ENCODE measurements around the gene PAQR4. TPM values are rescaled to one million over a fixed set of nuclear protein-coding genes. Genes with fewer than 3 reads are reported as not detected.

Gene PAQR4
- total and polyA plus RNA-seq, 4 experiments from 2014 or later: 0.77 to 1.7 (median 1.1) TPM

- CTCF ChIA-PET (ENCODE audit: partially characterized antibody): interaction anchor here (0.6 to 1.3 kb wide), 5 partner anchors 9 to 1582 kb away, joined by 3 to 5 read pairs (median 3); no protein-coding TSS in a partner anchor
- no peak overlapping the region for H3K27ac Mint-ChIP-seq
- peaks cover 3 to 28% (median 17%) of the 10 kb centered on the region in 4 donors for H3K4me1 Mint-ChIP-seq
- Histone ChIP-seq H3K4me3 (ENCODE audit: low read length in 2 of 2) (peak overlapping the region in 1 of 2 donors; percentile 64), H3K27ac (ENCODE audit: low read depth, low read length) (peak overlapping the region; percentile 26), H3K27me3 (ENCODE audit: insufficient read depth, low read length) (peaks cover 23% of the 10 kb centered on the region), H3K9me3 (ENCODE audit: control insufficient read depth in 1 of 2, low read length in 2 of 2) (no peaks in the 10 kb centered on the region), H3K36me3 (ENCODE audit: insufficient read depth, low read length) (no peaks in the 10 kb centered on the region), H3K4me1 (ENCODE audit: insufficient read depth, low read length) (peaks cover 35% of the 10 kb centered on the region)
- H3K4me3 Mint-ChIP-seq: peak overlapping the region; percentile 27 to 73 (median 64)
- DNase-seq: peak; percentile 44 to 64 (median 57)
- POLR2A ChIA-PET (ENCODE audit: partially characterized antibody): interaction anchor here (1.0 to 6.8 kb wide), 2 partner anchors 13 to 53 kb away, joined by 3 to 49 read pairs; partner anchors contain the start of gene PKMYT1
- intact Hi-C loops (cut with micrococcal nuclease): loop anchor here (1.0 to 5.0 kb wide), 2 partner anchors 10 to 88 kb away; partner anchors contain the start of genes FLYWCH2 and PKMYT1
- H3K27me3 Mint-ChIP-seq: peaks cover 6 to 13% of the 10 kb centered on the region in 2 donors
- H3K36me3 Mint-ChIP-seq: no peaks in the 10 kb centered on the region
- peaks cover 0 to 3% (median 0%) of the 10 kb centered on the region in 8 donors for H3K9me3 Mint-ChIP-seq
These were observed 685 bp downstream of the PAQR4 start for GRCh38 chr16:2969545-2970521.

- peaks cover 6 to 11% of the 10 kb centered on the region in 2 donors for H3K27me3 Mint-ChIP-seq
- DNase-seq: no peak
- H3K27ac Mint-ChIP-seq: peak overlapping the region in 1 of 7 donors; percentile 4
- H3K4me1 Mint-ChIP-seq: peaks cover 3 to 21% (median 15%) of the 10 kb centered on the region in 4 donors
- peaks cover 21% of the 10 kb centered on the region for H3K27me3 ChIP-seq (ENCODE audit: insufficient read depth, low read length)
- intact Hi-C loops (cut with micrococcal nuclease): no loop called here
- no peak overlapping the region for H3K27ac ChIP-seq (ENCODE audit: low read depth, low read length)
- CTCF ChIA-PET (ENCODE audit: partially characterized antibody): interaction anchor here (0.6 to 1.3 kb wide), 4 partner anchors 8 to 1583 kb away, joined by 3 to 5 read pairs (median 3); no protein-coding TSS in a partner anchor
- H3K4me3 Mint-ChIP-seq: peak overlapping the region in 7 of 8 donors; percentile 31 to 68 (median 61)
- POLR2A ChIA-PET (ENCODE audit: partially characterized antibody): interaction anchor here (1.0 to 6.8 kb wide), 2 partner anchors 12 to 52 kb away, joined by 3 to 49 read pairs; partner anchors contain the start of gene PKMYT1
- H3K36me3 ChIP-seq (ENCODE audit: insufficient read depth, low read length): no peaks in the 10 kb centered on the region
- H3K4me1 ChIP-seq (ENCODE audit: insufficient read depth, low read length): peaks cover 30% of the 10 kb centered on the region
- no peaks in the 10 kb centered on the region for H3K36me3 Mint-ChIP-seq
- H3K9me3 Mint-ChIP-seq: peaks cover 0 to 3% (median 0%) of the 10 kb centered on the region in 8 donors
- peak overlapping the region in 1 of 2 donors; percentile 64 for H3K4me3 ChIP-seq (ENCODE audit: low read length in 2 of 2)
- H3K9me3 ChIP-seq (ENCODE audit: control insufficient read depth in 1 of 2, low read length in 2 of 2): no peaks in the 10 kb centered on the region
These were observed 1.4 kb downstream of the PAQR4 start for GRCh38 chr16:2970563-2970962.

GRCh38 chr16:2971134-2971984, 2.2 kb downstream of the PAQR4 start:
- no peaks in the 10 kb centered on the region for H3K36me3 Mint-ChIP-seq
- Histone ChIP-seq H3K27ac (ENCODE audit: low read depth, low read length) (no peak overlapping the region), H3K9me3 (ENCODE audit: control insufficient read depth in 1 of 2, low read length in 2 of 2) (no peaks in the 10 kb centered on the region), H3K27me3 (ENCODE audit: insufficient read depth, low read length) (peaks cover 14% of the 10 kb centered on the region), H3K4me1 (ENCODE audit: insufficient read depth, low read length) (peaks cover 24% of the 10 kb centered on the region), H3K4me3 (ENCODE audit: low read length in 2 of 2) (no peak overlapping the region), H3K36me3 (ENCODE audit: insufficient read depth, low read length) (no peaks in the 10 kb centered on the region)
- peak overlapping the region in 1 of 7 donors; percentile 81 for H3K27ac Mint-ChIP-seq
- H3K4me1 Mint-ChIP-seq: peaks cover 3 to 18% (median 12%) of the 10 kb centered on the region in 4 donors
- H3K9me3 Mint-ChIP-seq: peaks cover 0 to 2% (median 0%) of the 10 kb centered on the region in 8 donors
- ChIA-PET POLR2A (ENCODE audit: partially characterized antibody) (no interaction called here), CTCF (ENCODE audit: partially characterized antibody) (interaction anchor here (0.8 to 1.3 kb wide), 2 partner anchors 10 to 57 kb away, joined by 3 to 4 read pairs; no protein-coding TSS in a partner anchor)
- peak overlapping the region in 6 of 8 donors; percentile 31 to 77 (median 64) for H3K4me3 Mint-ChIP-seq
- no peak for DNase-seq
- peaks cover 6 to 9% of the 10 kb centered on the region in 2 donors for H3K27me3 Mint-ChIP-seq
- intact Hi-C loops (cut with micrococcal nuclease): no loop called here

DNA sequence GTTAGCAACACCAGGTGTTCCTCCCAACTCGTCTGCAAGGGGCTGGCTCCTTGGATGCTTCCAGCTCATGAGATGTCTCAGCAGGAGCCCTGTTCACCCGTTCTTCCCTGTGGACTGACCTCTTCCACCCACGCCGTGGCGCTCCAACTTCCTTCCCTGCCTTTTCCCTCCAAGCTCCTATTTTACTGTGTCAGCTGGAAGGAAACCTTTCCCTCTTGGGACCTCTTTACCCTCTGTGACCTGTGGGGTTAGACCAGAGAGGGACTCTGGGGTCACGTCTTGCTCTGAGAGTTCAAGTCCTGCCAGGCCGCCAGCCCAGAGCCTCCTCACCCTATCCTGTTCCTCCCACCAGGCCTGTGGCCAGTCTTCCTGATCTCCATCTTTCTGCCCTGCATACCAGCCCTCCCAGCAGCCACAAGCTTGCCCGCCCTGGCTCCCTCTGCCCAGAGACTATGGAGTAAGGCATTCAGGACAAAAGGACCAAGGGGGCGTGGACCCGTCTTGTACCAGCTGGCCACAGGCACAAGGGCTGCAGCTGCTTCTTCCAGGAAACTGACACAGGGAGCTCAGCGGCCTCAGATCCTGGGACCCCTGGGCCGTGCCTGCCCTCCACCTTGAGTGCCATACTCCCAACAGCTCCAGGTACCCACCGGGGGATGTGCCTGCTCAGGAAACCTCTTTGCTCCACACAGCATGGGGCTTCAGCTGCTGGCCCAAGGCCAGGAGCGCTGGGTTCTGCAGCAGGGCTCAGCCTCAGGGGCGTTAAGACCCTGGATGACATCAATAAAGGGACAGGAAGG, 3.0 kb downstream of the PAQR4 start:
- peaks cover 14% of the 10 kb centered on the region for H3K27me3 ChIP-seq (ENCODE audit: insufficient read depth, low read length)
- no peaks in the 10 kb centered on the region for H3K36me3 Mint-ChIP-seq
- peak overlapping the region in 1 of 7 donors; percentile 52 for H3K27ac Mint-ChIP-seq
- H3K9me3 ChIP-seq (ENCODE audit: control insufficient read depth in 1 of 2, low read length in 2 of 2): no peaks in the 10 kb centered on the region
- no peak overlapping the region for H3K4me3 ChIP-seq (ENCODE audit: low read length in 2 of 2)
- ChIA-PET POLR2A (ENCODE audit: partially characterized antibody) (no interaction called here), CTCF (ENCODE audit: partially characterized antibody) (interaction anchor here (0.8 to 1.3 kb wide), 2 partner anchors 9 to 56 kb away, joined by 3 to 4 read pairs; no protein-coding TSS in a partner anchor)
- H3K4me1 Mint-ChIP-seq: peaks cover 3 to 18% (median 12%) of the 10 kb centered on the region in 4 donors
- intact Hi-C loops (cut with micrococcal nuclease): no loop called here
- no peak for DNase-seq
- peaks cover 21% of the 10 kb centered on the region for H3K4me1 ChIP-seq (ENCODE audit: insufficient read depth, low read length)
- H3K4me3 Mint-ChIP-seq: peak overlapping the region in 3 of 8 donors; percentile 40 to 64 (median 41)
- H3K36me3 ChIP-seq (ENCODE audit: insufficient read depth, low read length): no peaks in the 10 kb centered on the region
- H3K27ac ChIP-seq (ENCODE audit: low read depth, low read length): no peak overlapping the region
- peaks cover 0 to 2% (median 0%) of the 10 kb centered on the region in 8 donors for H3K9me3 Mint-ChIP-seq
- peaks cover 6 to 11% of the 10 kb centered on the region in 2 donors for H3K27me3 Mint-ChIP-seq

DNA sequence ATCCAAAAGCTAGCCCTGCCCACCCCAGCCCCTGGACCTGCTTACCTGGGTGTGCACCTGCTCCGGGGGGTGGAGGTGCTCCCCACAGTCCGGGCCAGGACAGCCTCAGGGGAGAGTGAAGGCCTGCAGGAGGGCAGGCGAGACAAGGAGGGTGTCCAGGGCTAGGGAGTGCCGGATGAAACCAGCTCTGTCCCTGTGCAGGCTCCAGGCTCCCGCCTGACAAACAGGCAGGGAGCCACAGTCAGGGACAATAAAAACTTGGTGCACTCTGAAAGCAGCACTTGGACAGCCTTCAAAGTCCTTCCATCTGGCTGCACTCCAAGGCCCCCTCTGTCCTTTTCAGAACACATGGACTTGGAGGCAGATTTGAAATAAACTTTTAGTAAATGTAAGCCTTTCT, 3.9 kb downstream of the PAQR4 start:
- peaks cover 0 to 2% (median 0%) of the 10 kb centered on the region in 8 donors for H3K9me3 Mint-ChIP-seq
- Histone ChIP-seq H3K27me3 (ENCODE audit: insufficient read depth, low read length) (peaks cover 7% of the 10 kb centered on the region), H3K27ac (ENCODE audit: low read depth, low read length) (no peak overlapping the region), H3K36me3 (ENCODE audit: insufficient read depth, low read length) (no peaks in the 10 kb centered on the region), H3K9me3 (ENCODE audit: control insufficient read depth in 1 of 2, low read length in 2 of 2) (no peaks in the 10 kb centered on the region), H3K4me1 (ENCODE audit: insufficient read depth, low read length) (peaks cover 18% of the 10 kb centered on the region), H3K4me3 (ENCODE audit: low read length in 2 of 2) (no peak overlapping the region)
- intact Hi-C loops (cut with micrococcal nuclease): no loop called here
- peaks cover 2 to 16% (median 11%) of the 10 kb centered on the region in 4 donors for H3K4me1 Mint-ChIP-seq
- no peak for DNase-seq
- POLR2A ChIA-PET (ENCODE audit: partially characterized antibody): no interaction called here
- CTCF ChIA-PET (ENCODE audit: partially characterized antibody): no interaction called here
- no peak overlapping the region for H3K4me3 Mint-ChIP-seq
- H3K27me3 Mint-ChIP-seq: peaks cover 4 to 8% of the 10 kb centered on the region in 2 donors
- H3K27ac Mint-ChIP-seq: no peak overlapping the region
- H3K36me3 Mint-ChIP-seq: no peaks in the 10 kb centered on the region

- H3K27ac ChIP-seq (ENCODE audit: low read depth, low read length): no peak overlapping the region
- POLR2A ChIA-PET (ENCODE audit: partially characterized antibody): no interaction called here
- peak overlapping the region in 1 of 8 donors; percentile 20 for H3K4me3 Mint-ChIP-seq
These were observed 4.6 kb downstream of the PAQR4 start for GRCh38 chr16:2973605-2974318.

More at GRCh38 chr16:2973605-2974318, 4.6 kb downstream of the PAQR4 start:
- CTCF ChIA-PET (ENCODE audit: partially characterized antibody): no interaction called here
- no peaks in the 10 kb centered on the region for H3K36me3 Mint-ChIP-seq
- Histone ChIP-seq H3K4me3 (ENCODE audit: low read length in 2 of 2) (no peak overlapping the region), H3K27me3 (ENCODE audit: insufficient read depth, low read length) (peaks cover under 1% of the 10 kb centered on the region), H3K36me3 (ENCODE audit: insufficient read depth, low read length) (no peaks in the 10 kb centered on the region), H3K4me1 (ENCODE audit: insufficient read depth, low read length) (peaks cover 11% of the 10 kb centered on the region), H3K9me3 (ENCODE audit: control insufficient read depth in 1 of 2, low read length in 2 of 2) (no peaks in the 10 kb centered on the region)
- peaks cover 2% of the 10 kb centered on the region in 2 donors for H3K27me3 Mint-ChIP-seq
- intact Hi-C loops (cut with micrococcal nuclease): no loop called here
- H3K27ac Mint-ChIP-seq: no peak overlapping the region
- H3K9me3 Mint-ChIP-seq: peaks cover 0 to 2% (median 0%) of the 10 kb centered on the region in 8 donors
- no peak for DNase-seq
- H3K4me1 Mint-ChIP-seq: peaks cover 0 to 9% (median 5%) of the 10 kb centered on the region in 4 donors
